ENCODE measurements around the gene PUS7.
A peak's percentile ranks its signal among the peaks of the same experiment; 100 is the strongest.
"Not testable (repeated sequence)": the region's sequence is repeated elsewhere in the genome, so short reads cannot be mapped to it uniquely, and the experiment has no call there.

The PUS7 gene

DNA sequence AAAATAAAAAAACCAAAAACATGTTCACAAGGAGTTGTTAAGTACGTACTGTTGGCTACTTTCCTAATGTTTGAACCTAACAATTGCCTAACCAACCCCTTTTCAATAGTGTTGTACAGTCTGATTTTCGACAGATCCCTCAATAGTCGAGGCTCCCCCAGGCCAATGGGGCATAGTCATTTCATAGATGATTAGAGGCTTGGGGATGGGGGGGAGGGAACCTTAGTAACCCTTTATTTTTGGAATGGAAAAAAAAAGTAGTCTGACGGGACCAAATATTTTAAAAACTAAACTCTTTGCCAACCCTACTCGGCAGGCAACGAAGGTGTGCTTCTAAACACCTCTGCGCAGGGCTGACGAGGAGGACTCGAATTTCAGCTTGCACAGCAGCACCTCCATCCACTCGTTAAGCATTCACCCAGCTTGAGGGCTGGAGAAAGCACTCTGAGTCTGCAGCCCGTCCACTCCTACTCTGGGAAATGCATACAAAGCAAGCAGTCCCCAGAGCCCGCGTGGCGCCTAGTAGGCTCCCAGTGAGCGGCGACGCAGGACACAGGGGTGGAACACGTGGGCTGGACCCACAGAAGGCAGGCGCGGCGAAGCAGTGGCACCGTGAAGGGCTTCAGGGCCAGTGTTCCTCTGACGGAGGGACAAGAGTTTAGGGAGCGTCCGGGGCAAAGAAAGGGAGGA is 899 bp downstream of the PUS7 start:
- H3K4me3 ChIP-seq (ENCODE audit: low read length): peak overlapping the region; percentile 77
- DNase-seq (ENCODE audit: low read depth): no peak
- no peak for TF ChIP-seq CTCF (conservative IDR thresholded peaks at IDR 0.05; ENCODE audit: low read depth, low read length)

- H3K4me3 ChIP-seq (ENCODE audit: low read length): not testable (repeated sequence)
Observed at GRCh38 chr7:105520620-105521019, 1.5 kb downstream of the PUS7 start.

DNA sequence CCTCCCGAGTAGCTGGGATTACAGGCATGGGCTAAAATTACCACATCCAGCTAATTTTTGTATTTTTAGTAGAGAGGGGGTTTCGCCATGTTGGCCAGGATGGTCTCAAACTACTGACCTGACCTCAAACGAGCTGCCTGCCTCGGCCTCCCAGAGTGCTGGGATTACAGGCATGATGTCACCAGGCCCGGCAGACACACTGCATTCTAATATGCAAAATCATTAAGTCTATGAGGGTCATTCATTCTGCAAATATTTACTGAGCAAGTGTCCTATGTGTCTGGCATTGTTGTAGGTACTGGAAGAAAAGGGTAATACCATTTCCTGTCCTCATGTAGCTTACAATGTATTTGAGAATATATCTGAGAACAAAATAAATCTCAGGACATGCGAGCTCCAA is 2.7 kb downstream of the PUS7 start:
- no peak overlapping the region for H3K4me3 ChIP-seq (ENCODE audit: low read length)
- TF ChIP-seq CTCF (conservative IDR thresholded peaks at IDR 0.05; ENCODE audit: low read depth, low read length): no peak
- no peak for DNase-seq (ENCODE audit: low read depth)

More at GRCh38 chr7:105520620-105521019, 1.5 kb downstream of the PUS7 start:
- not testable (repeated sequence) for DNase-seq (ENCODE audit: low read depth)

DNA sequence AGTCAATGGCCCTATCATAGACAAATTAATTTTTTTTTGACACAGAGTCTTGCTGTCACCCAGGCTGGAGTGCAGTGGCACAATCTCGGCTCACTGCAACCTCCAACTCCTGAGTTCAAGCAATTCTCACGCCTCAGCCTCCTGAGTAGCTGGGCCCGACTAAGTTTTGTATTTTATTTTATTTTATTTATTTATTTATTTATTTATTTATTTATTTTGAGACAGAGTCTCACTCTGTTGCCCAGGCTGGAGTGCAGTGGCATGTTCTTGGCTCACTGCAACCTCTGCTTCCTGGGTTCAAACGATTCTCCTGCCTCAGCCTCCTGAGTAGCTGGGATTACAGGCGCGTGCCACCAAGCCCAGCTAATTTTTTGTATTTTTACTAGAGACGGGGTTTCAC is 6.5 kb downstream of the PUS7 start:
- not testable (repeated sequence) for DNase-seq (ENCODE audit: low read depth); H3K4me3 ChIP-seq (ENCODE audit: low read length)

DNA sequence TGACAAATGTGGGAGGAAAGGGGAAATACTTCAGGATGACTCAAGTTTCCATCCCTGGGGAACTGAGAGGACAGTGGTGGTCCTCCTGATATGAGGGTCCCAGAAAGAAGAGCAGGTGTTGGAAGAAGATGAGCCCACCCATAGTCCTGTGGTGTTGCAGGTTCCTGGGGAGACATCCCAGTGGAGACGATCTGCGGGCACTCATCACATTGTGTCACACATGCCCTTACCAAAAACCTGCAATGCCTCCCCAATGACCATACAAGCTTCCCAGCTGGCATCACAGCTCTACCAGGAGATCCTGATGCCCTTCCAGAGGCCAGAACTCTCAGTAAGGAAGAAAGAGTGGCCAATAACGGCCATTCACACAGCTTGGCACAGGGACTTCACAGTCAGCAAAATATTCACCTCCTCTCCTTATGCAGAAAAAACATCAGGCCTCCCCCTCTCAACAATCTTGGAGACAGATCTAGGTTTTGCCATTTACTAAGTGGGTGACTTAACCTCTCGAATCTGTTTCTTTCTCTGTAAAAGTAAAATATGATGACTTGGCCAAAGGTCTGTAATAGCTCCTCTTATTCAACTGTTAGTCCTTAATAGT is 9.0 kb downstream of the PUS7 start:
- TF ChIP-seq CTCF (conservative IDR thresholded peaks at IDR 0.05; ENCODE audit: low read depth, low read length): no peak
- H3K4me3 ChIP-seq (ENCODE audit: low read length): no peak overlapping the region
- DNase-seq (ENCODE audit: low read depth): no peak

DNA sequence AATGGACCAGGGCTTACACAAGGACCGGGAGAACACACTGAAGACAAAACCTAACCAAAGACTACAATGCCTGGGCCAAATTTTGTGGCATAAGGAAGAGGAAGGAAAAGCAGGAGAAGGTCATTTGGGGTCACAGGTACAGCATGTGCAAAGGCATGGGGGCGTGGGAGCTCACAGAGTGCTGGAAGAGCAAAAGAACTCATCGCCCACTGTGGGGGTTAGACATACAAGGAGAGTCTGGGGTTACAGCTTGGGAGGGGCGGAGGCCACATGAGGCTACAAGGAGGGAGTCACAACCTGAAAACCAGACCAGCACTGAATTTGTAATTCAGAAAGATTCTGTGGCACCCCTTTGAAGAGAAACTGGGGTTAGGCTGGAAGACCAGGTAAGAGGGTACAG is 9.7 kb downstream of the PUS7 start:
- DNase-seq (ENCODE audit: low read depth): no peak
- no peak for TF ChIP-seq CTCF (conservative IDR thresholded peaks at IDR 0.05; ENCODE audit: low read depth, low read length)
- no peak overlapping the region for H3K4me3 ChIP-seq (ENCODE audit: low read length)

DNA sequence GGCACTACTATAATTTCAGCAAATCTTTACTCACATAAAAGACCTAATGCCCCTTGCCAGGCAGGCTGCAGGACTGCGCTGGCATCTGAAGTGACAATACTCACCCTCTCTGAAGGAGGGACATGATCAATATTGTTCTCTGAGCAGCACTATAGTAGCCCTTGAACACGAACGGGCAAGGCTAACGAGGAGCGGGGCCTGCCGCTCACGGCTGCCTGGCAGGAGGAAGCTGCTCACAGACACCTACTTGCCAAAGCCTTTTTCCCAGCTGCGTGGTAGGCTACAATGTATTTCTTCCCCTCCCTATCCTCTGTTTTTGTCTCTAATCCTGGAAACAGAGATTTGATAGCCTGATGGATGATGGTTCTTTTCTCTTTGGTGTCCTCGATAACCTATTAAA is 19.9 kb downstream of the PUS7 start:
- no peak for DNase-seq (ENCODE audit: low read depth)
- H3K4me3 ChIP-seq (ENCODE audit: low read length): no peak overlapping the region
- no peak for TF ChIP-seq CTCF (conservative IDR thresholded peaks at IDR 0.05; ENCODE audit: low read depth, low read length)

DNA sequence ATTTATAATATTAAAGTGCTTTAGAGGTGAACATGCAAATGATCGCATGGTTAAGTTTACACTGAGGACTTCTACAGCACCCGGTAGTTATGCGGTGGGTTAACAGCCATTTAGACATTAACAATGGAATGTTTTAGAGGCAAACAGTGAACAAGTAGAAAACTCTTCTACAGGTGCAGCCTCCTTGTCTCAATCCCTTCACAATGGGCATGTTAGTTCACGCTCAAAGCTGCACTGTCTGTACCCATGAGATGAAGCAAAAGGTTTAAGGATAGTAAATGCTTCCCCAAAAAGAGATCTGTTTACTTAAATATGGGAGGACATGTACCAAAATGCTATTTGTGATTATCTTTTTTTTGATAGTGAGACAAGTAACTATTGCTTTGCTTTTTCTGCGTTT is 25.1 kb downstream of the PUS7 start:
- no peak for DNase-seq (ENCODE audit: low read depth)
- no peak overlapping the region for H3K4me3 ChIP-seq (ENCODE audit: low read length)
- no peak for TF ChIP-seq CTCF (conservative IDR thresholded peaks at IDR 0.05; ENCODE audit: low read depth, low read length)

All from retinal pigment epithelial cell (primary cell).